ENCODE results near the gene ATP9A. TPM values are rescaled to one million over a fixed set of nuclear protein-coding genes. Genes with fewer than 3 reads are reported as not detected.

ATP9A gene
- total and polyA plus RNA-seq, 2 of the 4 experiments (the other 2 are of a cell fraction): 10.6 to 22.4 TPM

DNA sequence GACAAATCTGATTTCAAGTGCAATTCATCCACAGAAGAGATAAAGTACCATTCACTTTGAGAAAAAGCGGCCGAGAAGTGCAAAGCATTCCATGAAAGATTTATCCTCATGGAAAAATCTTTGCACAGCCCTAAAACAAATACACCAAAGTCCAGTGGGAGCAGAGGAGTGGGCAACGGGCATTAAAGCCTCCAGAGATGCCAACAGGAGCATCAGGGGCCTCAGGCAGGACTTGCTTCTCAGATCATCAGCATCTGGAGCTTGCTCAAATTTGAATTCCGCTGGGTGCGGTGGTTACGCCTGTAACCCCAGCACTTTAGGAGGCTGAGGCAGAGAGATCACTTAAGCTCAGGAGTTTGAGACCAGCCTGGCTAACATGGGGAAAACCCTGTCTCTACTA lies 115.0 kb downstream of the ATP9A start:
- Histone ChIP-seq H3K27ac (ENCODE audit: insufficient read depth, low read length) (no peak overlapping the region), H3K36me3 (ENCODE audit: control insufficient read depth, insufficient read depth, low read length) (peaks cover 7% of the 10 kb centered on the region), H3K4me1 (ENCODE audit: control insufficient read depth, insufficient read depth, low read length) (peaks cover 3% of the 10 kb centered on the region; the same call in 1 of the 2 replicates), H3K4me3 (ENCODE audit: insufficient read depth, low read depth, low read length) (no peak overlapping the region), H2BK15ac (ENCODE audit: low read depth, low read length) (no peak overlapping the region), H4K91ac (ENCODE audit: insufficient read depth, low read depth, low read length) (no peak overlapping the region), H3K23ac (ENCODE audit: low read depth, low read length) (no peak overlapping the region), H3K27me3 (ENCODE audit: control insufficient read depth, insufficient read depth, low read length) (no peaks in the 10 kb centered on the region), H3K79me1 (ENCODE audit: low read depth in 1 of 2, low read length in 2 of 2) (peaks cover 2 to 29% of the 10 kb centered on the region in 2 experiments; a peak in 2 of 4 replicates), H2BK20ac (ENCODE audit: low read depth, low read length) (no peak overlapping the region), H3K9me1 (ENCODE audit: insufficient read depth, low read length) (peaks cover 7% of the 10 kb centered on the region), H2BK120ac (ENCODE audit: low read depth, low read length) (no peak overlapping the region), H2AK5ac (ENCODE audit: low read depth, low read length) (no peak overlapping the region), H2BK5ac (ENCODE audit: low read depth, low read length, poor library complexity, severe bottlenecking) (no peak overlapping the region), H2AFZ (replicated peaks; ENCODE audit: low read length, poor library complexity) (no peak overlapping the region), H3K4ac (ENCODE audit: low read depth, low read length) (no peak overlapping the region), H3K4me2 (ENCODE audit: low read depth, low read length) (no peak overlapping the region), H3K56ac (ENCODE audit: extremely low read depth, insufficient read depth, low read length) (no peak overlapping the region), H4K5ac (ENCODE audit: low read depth, low read length) (no peak overlapping the region), H4K20me1 (ENCODE audit: insufficient read depth, low read length) (no peaks in the 10 kb centered on the region; the same call in 1 of the 2 replicates), H4K8ac (ENCODE audit: low read depth in 2 of 2, low read length in 2 of 2) (no peak overlapping the region), H3K18ac (ENCODE audit: low read depth, low read length) (no peak overlapping the region), H3K9me3 (ENCODE audit: control insufficient read depth, insufficient read depth, low read length) (no peaks in the 10 kb centered on the region), H2AK9ac (replicated peaks; ENCODE audit: low read depth, low read length, poor library complexity) (no peak overlapping the region), H3K9ac (ENCODE audit: low read depth, low read length) (no peak overlapping the region), H3K14ac (replicated peaks; ENCODE audit: low read depth, low read length) (no peak overlapping the region)
- in situ Hi-C loops (cut with MboI; ENCODE audit: low sequenced_read_pairs): no loop called here
- dilution Hi-C loops (cut with HindIII; ENCODE audit: low sequenced_read_pairs, unreplicated experiment): no loop called here
- TF ChIP-seq CHD1 (IDR thresholded peaks at IDR 0.05; ENCODE audit: low read depth, low read length) (no peak), MAFK (IDR thresholded peaks at IDR 0.05; ENCODE audit: low read depth, low read length) (no peak), NFE2L2 (IDR thresholded peaks at IDR 0.05; ENCODE audit: low read depth, low read length) (no peak), MXI1 (IDR thresholded peaks at IDR 0.05; ENCODE audit: borderline replicate concordance, low read depth, low read length) (no peak), POLR2A (IDR thresholded peaks at IDR 0.05; ENCODE audit: low read depth, low read length) (no peak)
- TF ChIP-seq, protein P1, sequence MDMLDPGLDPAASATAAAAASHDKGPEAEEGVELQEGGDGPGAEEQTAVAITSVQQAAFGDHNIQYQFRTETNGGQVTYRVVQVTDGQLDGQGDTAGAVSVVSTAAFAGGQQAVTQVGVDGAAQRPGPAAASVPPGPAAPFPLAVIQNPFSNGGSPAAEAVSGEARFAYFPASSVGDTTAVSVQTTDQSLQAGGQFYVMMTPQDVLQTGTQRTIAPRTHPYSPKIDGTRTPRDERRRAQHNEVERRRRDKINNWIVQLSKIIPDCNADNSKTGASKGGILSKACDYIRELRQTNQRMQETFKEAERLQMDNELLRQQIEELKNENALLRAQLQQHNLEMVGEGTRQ (IDR thresholded peaks at IDR 0.05; ENCODE audit: low read depth, low read length): no peak
- DNase-seq (no peak), ATAC-seq (ENCODE audit: low read depth) (no peak)
- ChIA-PET CTCF (no interaction called here), POLR2A (ENCODE audit: unreplicated experiment) (no interaction called here)
- no TSS peak for BruUV-seq (replicated peaks)
- 100% methylated on average over 1 of the region's 6 CpGs; no CpG with 5 or more reads in 1 of the 2 experiments for WGBS, 2 experiments (ENCODE audit: extremely low coverage in 2 of 2, insufficient read length in 1 of 2)
- intact Hi-C loops (cut with micrococcal nuclease): no loop called here
